Right atrium auricular region (tissue), 2 donors: Measurements from ENCODE around the gene NUBPL. TPM values are rescaled to one million over a fixed set of nuclear protein-coding genes. Genes with fewer than 3 reads are reported as not detected.
"Not testable (repeated sequence)": the region's sequence is repeated elsewhere in the genome, so short reads cannot be mapped to it uniquely, and the experiment has no call there.

Experiments used
- DNase-seq: peaks from one replicate; pipeline ENCODE4 v3.0.0-alpha.2; 2019; ENCODE audit warnings: low spot score
- H3K27ac ChIP-seq, 2 donors: fragments of 200-600 bp; sonication (generic); 1 replicate in 1 of 2; 2 replicates in 1 of 2; pipeline ENCODE4 v1.5.1; 2016 to 2019
- H3K27me3 ChIP-seq, 2 donors: fragments of 200-600 bp; sonication (generic); one replicate each; pipeline versions ENCODE4 v1.5.1 to v1.6.0; 2017 to 2019
- H3K36me3 ChIP-seq: fragments of 200-600 bp; sonication (generic); one replicate; pipeline ENCODE4 v1.5.1; 2016
- H3K4me1 ChIP-seq, 2 donors: fragments of 200-600 bp; sonication (generic); one replicate each; pipeline versions ENCODE4 v1.5.1 to v1.6.0; 2017 to 2019
- H3K4me3 ChIP-seq, 2 donors: fragments of 200-600 bp; sonication (generic); 1 replicate in 1 of 2; 2 replicates in 1 of 2; pipeline ENCODE4 v1.5.1; 2017 to 2019; ENCODE audit warnings: mild to moderate bottlenecking in 1 of 2, moderate library complexity in 1 of 2
- H3K9me3 ChIP-seq, 2 donors: fragments of 200-600 bp; sonication (generic); one replicate each; pipeline ENCODE4 v1.5.1; 2019
- total RNA-seq, 2 donors: library from RNA; depleted of rRNA; stranded (reverse); fragments of >200 nt; gene quantifications; one replicate each; pipeline ENCODE4 v1.1.0, GENCODE V29; 2016
- TF ChIP-seq, protein P1 (sequence below), 2 donors: fragments of 200-600 bp; sonication (generic); IDR thresholded peaks; one replicate each; pipeline ENCODE4 v1.5.1; 2019; ENCODE audit warnings: antibody characterized with exemption in 2 of 2

NUBPL gene
- total RNA-seq, 2 donors from 2014 or later: 10.7 to 17.8 TPM

DNA sequence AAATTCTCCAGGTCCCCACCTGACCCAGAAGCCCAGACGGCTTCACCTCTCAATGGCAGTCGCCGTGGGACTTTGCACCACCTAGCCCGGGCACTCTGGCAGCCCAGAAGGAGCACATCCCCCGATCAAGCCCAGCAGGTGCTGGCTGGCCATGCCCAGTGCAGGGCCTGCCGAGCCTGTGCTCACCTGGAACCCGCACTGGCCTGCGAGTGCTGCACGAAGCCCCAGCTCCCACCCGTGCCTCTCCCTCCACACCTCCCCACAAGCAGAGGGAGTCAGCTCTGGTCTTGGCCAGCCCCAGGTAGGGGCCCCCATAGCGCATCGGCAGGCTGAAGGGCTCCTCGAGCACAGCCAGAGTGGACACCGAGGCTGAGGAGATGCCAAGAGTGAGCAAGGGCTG lies 144.5 kb downstream of the NUBPL start:
- Histone ChIP-seq H3K27ac (no peak overlapping the region), H3K9me3 (no peaks in the 10 kb centered on the region), H3K36me3 (peaks cover 12% of the 10 kb centered on the region), H3K4me3 (no peak overlapping the region), H3K4me1 (no peaks in the 10 kb centered on the region), H3K27me3 (no peaks in the 10 kb centered on the region)
- TF ChIP-seq, protein P1, sequence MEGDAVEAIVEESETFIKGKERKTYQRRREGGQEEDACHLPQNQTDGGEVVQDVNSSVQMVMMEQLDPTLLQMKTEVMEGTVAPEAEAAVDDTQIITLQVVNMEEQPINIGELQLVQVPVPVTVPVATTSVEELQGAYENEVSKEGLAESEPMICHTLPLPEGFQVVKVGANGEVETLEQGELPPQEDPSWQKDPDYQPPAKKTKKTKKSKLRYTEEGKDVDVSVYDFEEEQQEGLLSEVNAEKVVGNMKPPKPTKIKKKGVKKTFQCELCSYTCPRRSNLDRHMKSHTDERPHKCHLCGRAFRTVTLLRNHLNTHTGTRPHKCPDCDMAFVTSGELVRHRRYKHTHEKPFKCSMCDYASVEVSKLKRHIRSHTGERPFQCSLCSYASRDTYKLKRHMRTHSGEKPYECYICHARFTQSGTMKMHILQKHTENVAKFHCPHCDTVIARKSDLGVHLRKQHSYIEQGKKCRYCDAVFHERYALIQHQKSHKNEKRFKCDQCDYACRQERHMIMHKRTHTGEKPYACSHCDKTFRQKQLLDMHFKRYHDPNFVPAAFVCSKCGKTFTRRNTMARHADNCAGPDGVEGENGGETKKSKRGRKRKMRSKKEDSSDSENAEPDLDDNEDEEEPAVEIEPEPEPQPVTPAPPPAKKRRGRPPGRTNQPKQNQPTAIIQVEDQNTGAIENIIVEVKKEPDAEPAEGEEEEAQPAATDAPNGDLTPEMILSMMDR (IDR thresholded peaks at IDR 0.05): no peak
- no peak for DNase-seq

DNA sequence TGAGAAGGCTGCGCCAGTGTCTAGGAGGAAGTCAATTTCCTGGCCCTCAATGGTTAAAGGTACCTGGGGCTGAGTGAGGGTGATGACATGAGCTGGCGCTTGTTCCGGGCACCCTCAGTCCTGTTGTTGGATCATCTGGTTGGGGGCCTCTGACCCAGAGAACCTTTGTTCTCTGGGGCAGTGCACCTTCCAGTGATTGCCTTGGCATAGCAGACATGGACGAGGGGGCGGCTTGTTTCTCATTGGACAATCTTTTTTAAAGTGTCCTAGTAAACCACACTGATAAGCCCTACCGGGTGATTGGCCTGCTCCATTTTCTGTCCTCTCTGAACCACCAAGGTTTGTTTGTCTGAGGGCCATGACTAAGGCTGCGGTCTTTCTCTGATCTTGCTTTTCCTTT lies 147.5 kb downstream of the NUBPL start:
- H3K27me3 ChIP-seq, H3K9me3 ChIP-seq, H3K27ac ChIP-seq, H3K4me3 ChIP-seq, H3K4me1 ChIP-seq, DNase-seq: not testable (repeated sequence)
- peaks cover 12% of the 10 kb centered on the region for H3K36me3 ChIP-seq

DNA sequence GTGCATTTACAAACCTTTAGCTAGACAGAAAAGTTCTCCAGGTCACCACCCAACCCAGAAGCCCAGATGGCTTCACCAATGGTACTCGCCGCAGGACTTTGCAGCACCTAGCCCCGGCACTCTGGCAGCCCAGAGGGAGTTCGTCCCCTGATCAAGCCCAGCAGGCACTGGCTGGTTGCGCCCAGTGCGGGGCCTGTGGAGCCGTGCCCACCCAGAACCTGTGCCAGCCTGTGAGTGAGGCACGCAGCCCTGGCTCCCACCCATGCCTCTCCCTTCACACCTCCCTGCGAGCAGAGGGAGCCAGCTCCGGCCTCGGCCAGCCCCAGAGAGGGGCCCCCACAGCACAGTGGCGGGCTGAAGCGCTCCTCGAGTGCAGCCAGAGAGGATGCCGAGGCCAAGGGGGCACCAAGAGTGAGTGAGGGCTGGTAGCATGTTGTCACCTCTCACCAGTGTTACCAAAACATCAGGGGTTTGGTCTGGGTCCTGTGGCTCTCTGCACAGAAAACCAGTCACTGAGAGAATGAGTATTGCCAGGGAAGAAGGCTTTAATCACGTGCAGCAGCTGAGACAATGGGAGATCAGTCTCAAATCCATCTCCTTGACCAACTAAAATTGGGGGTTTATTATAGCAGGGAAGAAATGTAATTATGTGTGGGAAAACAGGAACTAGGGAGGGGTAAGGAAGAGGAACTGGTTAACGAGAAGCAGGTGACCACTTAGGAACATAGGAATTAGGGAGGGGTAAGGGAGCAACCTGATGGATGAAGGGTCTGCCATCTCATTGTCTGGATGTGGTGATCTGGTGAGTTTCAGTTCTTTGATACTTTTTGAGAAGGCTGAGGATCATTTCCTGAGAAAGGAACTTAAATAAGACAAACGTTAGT lies 151.3 kb downstream of the NUBPL start:
- no peak overlapping the region for H3K27ac ChIP-seq
- H3K4me1 ChIP-seq: peaks cover 0 to under 1% of the 10 kb centered on the region in 2 donors
- no peaks in the 10 kb centered on the region for H3K27me3 ChIP-seq
- no peak overlapping the region for H3K4me3 ChIP-seq
- no peaks in the 10 kb centered on the region for H3K36me3 ChIP-seq
- TF ChIP-seq, protein P1 (IDR thresholded peaks at IDR 0.05): no peak
- H3K9me3 ChIP-seq: no peaks in the 10 kb centered on the region
- DNase-seq: no peak

DNA sequence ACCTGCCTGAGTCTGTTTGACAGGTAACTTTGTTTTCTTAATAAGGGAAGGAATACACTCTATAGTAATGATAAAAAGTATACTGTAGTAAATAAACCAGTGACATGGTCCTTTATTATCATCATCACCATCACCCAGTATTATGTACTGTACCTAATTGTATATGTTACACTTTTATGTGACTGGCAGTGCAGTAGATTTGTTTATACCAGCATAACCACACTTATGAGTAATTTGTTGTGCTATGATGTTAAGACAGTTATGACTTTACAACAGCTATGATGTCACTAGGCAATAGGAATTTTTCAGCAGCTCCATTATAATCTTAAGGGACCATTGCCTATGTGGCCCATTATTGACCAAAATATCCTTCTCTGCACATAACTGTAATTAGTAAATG lies 155.0 kb downstream of the NUBPL start:
- Histone ChIP-seq H3K27me3 (no peaks in the 10 kb centered on the region), H3K36me3 (no peaks in the 10 kb centered on the region), H3K4me3 (no peak overlapping the region), H3K4me1 (peaks cover 0 to 12% of the 10 kb centered on the region in 2 donors), H3K27ac (no peak overlapping the region), H3K9me3 (no peaks in the 10 kb centered on the region)
- TF ChIP-seq, protein P1 (IDR thresholded peaks at IDR 0.05): no peak
- no peak for DNase-seq

DNA sequence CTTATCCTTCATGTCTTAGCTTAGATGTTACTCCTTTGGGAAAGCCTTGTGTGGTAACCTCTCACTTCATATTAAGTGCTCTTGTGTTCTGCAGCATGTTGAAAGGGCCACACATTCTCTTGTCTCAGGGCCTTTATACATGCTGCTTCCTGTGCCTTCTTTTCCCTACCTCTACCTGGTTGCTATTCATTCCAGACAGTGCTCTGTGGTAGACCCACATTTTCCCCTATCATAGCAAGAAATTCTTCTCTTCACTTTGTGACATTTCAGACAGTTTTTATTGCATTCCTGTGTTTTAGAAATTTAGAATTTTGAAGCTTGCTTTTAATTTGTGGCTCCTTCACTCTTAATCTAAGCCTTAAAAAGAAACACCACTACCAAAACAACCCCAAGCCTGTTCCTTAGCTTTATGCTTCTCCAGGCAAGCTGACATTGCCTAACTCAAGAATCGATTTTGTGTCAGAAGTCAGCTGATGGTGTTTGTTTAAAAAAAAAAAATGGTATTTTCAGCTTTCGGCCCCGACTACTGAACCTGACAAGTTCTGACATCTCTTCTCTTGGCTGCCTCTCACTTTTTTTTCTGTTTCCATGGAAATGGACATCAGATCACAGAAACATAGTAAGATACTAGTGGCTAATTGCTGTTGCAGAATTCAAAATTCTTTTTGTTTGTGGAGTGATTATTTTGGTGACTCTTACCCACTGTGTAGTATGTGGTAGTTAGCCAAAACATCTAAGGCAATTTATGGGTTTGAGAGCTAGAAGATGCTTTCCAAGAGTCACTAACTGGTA lies 156.3 kb downstream of the NUBPL start:
- DNase-seq: no peak
- peak overlapping the region in 1 of 2 donors; percentile 21 for H3K27ac ChIP-seq
- H3K27me3 ChIP-seq: no peaks in the 10 kb centered on the region
- H3K9me3 ChIP-seq: no peaks in the 10 kb centered on the region
- peaks cover 0 to 12% of the 10 kb centered on the region in 2 donors for H3K4me1 ChIP-seq
- H3K4me3 ChIP-seq: no peak overlapping the region
- H3K36me3 ChIP-seq: no peaks in the 10 kb centered on the region
- TF ChIP-seq, protein P1 (IDR thresholded peaks at IDR 0.05): no peak

DNA sequence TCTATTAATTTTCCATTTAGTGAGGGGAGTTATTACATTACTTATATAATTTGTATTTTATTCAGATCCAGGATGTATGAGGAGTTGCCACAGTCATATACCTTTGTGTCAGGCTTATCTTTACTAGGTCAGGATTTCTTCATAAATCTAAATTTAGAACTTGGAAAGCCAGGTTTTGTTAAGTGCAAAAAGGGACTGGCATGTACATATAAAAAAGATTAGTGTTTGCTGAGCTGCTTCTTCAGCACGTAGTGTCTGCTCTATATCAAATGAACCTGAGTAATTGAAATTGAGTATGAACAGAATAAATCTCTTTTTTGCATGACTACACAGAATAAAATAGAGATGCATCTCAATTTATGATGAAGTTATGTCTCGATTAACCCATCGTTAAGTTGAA lies 157.4 kb downstream of the NUBPL start:
- peak overlapping the region in 1 of 2 donors; percentile 37 for H3K27ac ChIP-seq
- TF ChIP-seq, protein P1 (IDR thresholded peaks at IDR 0.05): no peak
- peaks cover 0 to 12% of the 10 kb centered on the region in 2 donors for H3K4me1 ChIP-seq
- H3K36me3 ChIP-seq: no peaks in the 10 kb centered on the region
- no peaks in the 10 kb centered on the region for H3K27me3 ChIP-seq
- no peak overlapping the region for H3K4me3 ChIP-seq
- no peaks in the 10 kb centered on the region for H3K9me3 ChIP-seq
- no peak for DNase-seq
